Dedifferentiated amniotic fluid mesenchymal stem cell (primary cell): ENCODE results near the gene GJB2.

Experiments used
- DNase-seq: peaks from one replicate; pipeline ENCODE4 v3.0.0-alpha.2; 2016; ENCODE audit errors: extremely low spot score

GJB2 gene

GRCh38 chr13:20192158-20192835, 441 bp downstream of the GJB2 start:
- DNase-seq: no peak

GRCh38 chr13:20191311-20192157, 1.2 kb downstream of the GJB2 start:
- DNase-seq: no peak

GRCh38 chr13:20190481-20191310, 2.0 kb downstream of the GJB2 start:
- DNase-seq: peak; percentile 46

- DNase-seq: no peak
Observed at GRCh38 chr13:20190076-20190475, 2.7 kb downstream of the GJB2 start.

- no peak for DNase-seq
Observed at GRCh38 chr13:20188667-20189553, 3.8 kb downstream of the GJB2 start.

- DNase-seq: no peak
Observed at GRCh38 chr13:20186771-20187170, 6.0 kb downstream of the GJB2 start.

GRCh38 chr13:20185366-20186056, 7.2 kb downstream of the GJB2 start:
- DNase-seq: no peak

- peak; percentile 70 for DNase-seq
Observed at GRCh38 chr13:20182231-20182846, 10.4 kb downstream of the GJB2 start.

- DNase-seq: no peak
Observed at GRCh38 chr13:20181188-20181587, 11.6 kb downstream of the GJB2 start.

GRCh38 chr13:20178156-20178555, 14.6 kb downstream of the GJB2 start:
- DNase-seq: no peak

- no peak for DNase-seq
Observed at GRCh38 chr13:20177049-20177831, 15.5 kb downstream of the GJB2 start.

GRCh38 chr13:20175907-20176652, 16.7 kb downstream of the GJB2 start:
- no peak for DNase-seq

GRCh38 chr13:20175406-20175794, 17.3 kb downstream of the GJB2 start:
- no peak for DNase-seq

GRCh38 chr13:20174656-20175405, 17.9 kb downstream of the GJB2 start:
- peak; percentile 91 for DNase-seq

GRCh38 chr13:20173116-20173746, 19.5 kb downstream of the GJB2 start:
- DNase-seq: no peak

GRCh38 chr13:20171364-20171763, 21.4 kb downstream of the GJB2 start:
- no peak for DNase-seq

- no peak for DNase-seq
Observed at GRCh38 chr13:20170921-20171320, 21.8 kb downstream of the GJB2 start.

- DNase-seq: no peak
Observed at GRCh38 chr13:20168396-20168795, 24.3 kb downstream of the GJB2 start.
